ENCODE data around the gene DYSF.

Gene DYSF

GRCh38 chr2:71702071-71702970 is 249.0 kb downstream of the DYSF start:
- no peak for TF ChIP-seq CTCF (IDR thresholded peaks at IDR 0.05; ENCODE audit: poor library complexity, severe bottlenecking)
- no peak overlapping the region for H3K27ac ChIP-seq (ENCODE audit: poor library complexity, severe bottlenecking)

GRCh38 chr2:71702971-71703898 is 249.9 kb downstream of the DYSF start:
- TF ChIP-seq CTCF (IDR thresholded peaks at IDR 0.05; ENCODE audit: poor library complexity, severe bottlenecking), result no peak
- DNase-seq (ENCODE audit: low spot score) (peak; percentile 25), ATAC-seq (ENCODE audit: low read depth) (no peak)
- no peaks in the 10 kb centered on the region for H3K27me3 ChIP-seq (ENCODE audit: insufficient read depth, poor library complexity, severe bottlenecking)
- no peaks in the 10 kb centered on the region for H3K4me1 ChIP-seq (ENCODE audit: insufficient read depth, poor library complexity, severe bottlenecking)
- no peak overlapping the region for H3K4me3 ChIP-seq (ENCODE audit: severe bottlenecking)
- H3K36me3 ChIP-seq (ENCODE audit: low read depth), result no peaks in the 10 kb centered on the region
- no peak overlapping the region for H3K27ac ChIP-seq (ENCODE audit: poor library complexity, severe bottlenecking)
- no peaks in the 10 kb centered on the region for H3K9me3 ChIP-seq (ENCODE audit: severe bottlenecking)

More at GRCh38 chr2:71702071-71702970, 249.0 kb downstream of the DYSF start:
- no peaks in the 10 kb centered on the region for H3K27me3 ChIP-seq (ENCODE audit: insufficient read depth, poor library complexity, severe bottlenecking)
- no peak overlapping the region for H3K4me3 ChIP-seq (ENCODE audit: severe bottlenecking)
- no peaks in the 10 kb centered on the region for H3K36me3 ChIP-seq (ENCODE audit: low read depth)
- no peaks in the 10 kb centered on the region for H3K4me1 ChIP-seq (ENCODE audit: insufficient read depth, poor library complexity, severe bottlenecking)
- no peak for ATAC-seq (ENCODE audit: low read depth)
- no peaks in the 10 kb centered on the region for H3K9me3 ChIP-seq (ENCODE audit: severe bottlenecking)
- peak; percentile 25 for DNase-seq (ENCODE audit: low spot score)

GRCh38 chr2:71704131-71704561 is 250.8 kb downstream of the DYSF start:
- ATAC-seq (ENCODE audit: low read depth), result no peak
- Histone ChIP-seq H3K9me3 (ENCODE audit: severe bottlenecking) (no peaks in the 10 kb centered on the region), H3K27me3 (ENCODE audit: insufficient read depth, poor library complexity, severe bottlenecking) (no peaks in the 10 kb centered on the region), H3K4me3 (ENCODE audit: severe bottlenecking) (no peak overlapping the region), H3K27ac (ENCODE audit: poor library complexity, severe bottlenecking) (no peak overlapping the region), H3K36me3 (ENCODE audit: low read depth) (no peaks in the 10 kb centered on the region), H3K4me1 (ENCODE audit: insufficient read depth, poor library complexity, severe bottlenecking) (no peaks in the 10 kb centered on the region)
- TF ChIP-seq CTCF (IDR thresholded peaks at IDR 0.05; ENCODE audit: poor library complexity, severe bottlenecking), result no peak
- DNase-seq (ENCODE audit: low spot score), result no peak

GRCh38 chr2:71704688-71705087 is 251.3 kb downstream of the DYSF start:
- Histone ChIP-seq H3K36me3 (ENCODE audit: low read depth) (no peaks in the 10 kb centered on the region), H3K27ac (ENCODE audit: poor library complexity, severe bottlenecking) (no peak overlapping the region), H3K4me1 (ENCODE audit: insufficient read depth, poor library complexity, severe bottlenecking) (no peaks in the 10 kb centered on the region), H3K4me3 (ENCODE audit: severe bottlenecking) (no peak overlapping the region), H3K27me3 (ENCODE audit: insufficient read depth, poor library complexity, severe bottlenecking) (no peaks in the 10 kb centered on the region), H3K9me3 (ENCODE audit: severe bottlenecking) (no peaks in the 10 kb centered on the region)
- DNase-seq (ENCODE audit: low spot score), result no peak
- ATAC-seq (ENCODE audit: low read depth), result no peak
- TF ChIP-seq CTCF (IDR thresholded peaks at IDR 0.05; ENCODE audit: poor library complexity, severe bottlenecking), result no peak

Data from RWPE2 (cell line).